Thyroid gland (tissue), 4 donors: ENCODE data around the gene SGPP1. TPM values are rescaled to one million over a fixed set of nuclear protein-coding genes. Genes with fewer than 3 reads are reported as not detected.

ENCODE experiments used
- DNase-seq, 2 donors: peaks; one replicate each; pipeline ENCODE4 v3.0.0-alpha.2; 2019
- H3K27ac ChIP-seq, 3 donors: fragments of 200-600 bp; sonication (generic); 1 replicate in 2 of 3; 2 replicates in 1 of 3; pipeline ENCODE4 v1.5.1; 2016 to 2019; ENCODE audit warnings: mild to moderate bottlenecking in 1 of 3, moderate library complexity in 1 of 3
- H3K27me3 ChIP-seq: fragments of 200-600 bp; sonication (generic); one replicate; pipeline ENCODE4 v1.5.1; 2019
- H3K36me3 ChIP-seq, 2 donors: fragments of 200-600 bp; sonication (generic); one replicate each; pipeline ENCODE4 v1.5.1; 2016 to 2019
- H3K4me1 ChIP-seq, 2 donors: fragments of 200-600 bp; sonication (generic); one replicate each; pipeline ENCODE4 v1.5.1; 2017 to 2019
- H3K4me3 ChIP-seq, 3 donors: fragments of 200-600 bp; sonication (generic); replicated peaks in 1 of 3; 1 replicate in 2 of 3; 2 replicates in 1 of 3; pipeline ENCODE4 v1.5.1; 2016; ENCODE audit warnings: mild to moderate bottlenecking in 1 of 3
- H3K9me3 ChIP-seq: fragments of 200-600 bp; sonication (generic); one replicate; pipeline ENCODE4 v1.5.1; 2017
- CTCF ChIP-seq, 6 experiments: fragments of 200-600 bp in 3 of 6; fragments of 450-650 bp in 3 of 6; sonication (generic) in 3 of 6; IDR thresholded peaks; one replicate each; pipeline ENCODE4 v1.5.1; 2016 to 2019; ENCODE audit warnings: antibody characterized with exemption in 6 of 6, mild to moderate bottlenecking in 2 of 6, inconsistent platforms in 1 of 6, moderate library complexity in 1 of 6
- POLR2A ChIP-seq, 2 donors: fragments of 450-650 bp; IDR thresholded peaks; one replicate each; pipeline ENCODE4 v1.6.1; 2017; ENCODE audit warnings: antibody characterized with exemption in 2 of 2, mild to moderate bottlenecking in 2 of 2, moderate library complexity in 1 of 2
- WGBS, 2 donors: methylation state at CpG; one replicate each; pipeline ENCODE4 v1.1.5; 2017; 5-methylcytosine and 5-hydroxymethylcytosine counted together
- intact Hi-C: fragments of 100-400 bp; cut with DNase I; formaldehyde crosslinking; loops from one replicate; pipeline ENCODE4 v1.15.1; 2023
- total RNA-seq, 4 donors: library from RNA; depleted of rRNA; stranded (reverse); fragments of >200 nt; gene quantifications; one replicate each; pipeline ENCODE4 v1.2.3, GENCODE V29; 2016

The SGPP1 gene
- total RNA-seq, 4 donors from 2014 or later = 19.2 to 38.1 (median 25.7) TPM

GRCh38 chr14:63677891-63678379, 49.9 kb downstream of the SGPP1 start:
- H3K9me3 ChIP-seq = no peaks in the 10 kb centered on the region
- H3K36me3 ChIP-seq = no peaks in the 10 kb centered on the region
- no peak for TF ChIP-seq POLR2A (IDR thresholded peaks at IDR 0.05)
- TF ChIP-seq CTCF (IDR thresholded peaks at IDR 0.05) = no peak
- H3K4me1 ChIP-seq = no peaks in the 10 kb centered on the region
- no peaks in the 10 kb centered on the region for H3K27me3 ChIP-seq
- no peak overlapping the region for H3K27ac ChIP-seq
- DNase-seq = no peak
- WGBS, 2 donors = 89 to 91% methylated on average over 3 of the region's 3 CpGs
- no peak overlapping the region for H3K4me3 ChIP-seq
- intact Hi-C loops = no loop called here

GRCh38 chr14:63676615-63677014, 51.2 kb downstream of the SGPP1 start:
- 97 to 98% methylated on average over 3 of the region's 3 CpGs for WGBS, 2 donors
- no peaks in the 10 kb centered on the region for H3K36me3 ChIP-seq
- intact Hi-C loops = no loop called here
- H3K4me3 ChIP-seq = no peak overlapping the region
- H3K27me3 ChIP-seq = no peaks in the 10 kb centered on the region
- H3K27ac ChIP-seq = no peak overlapping the region
- H3K4me1 ChIP-seq = peaks cover 0 to 3% of the 10 kb centered on the region in 2 donors
- DNase-seq = no peak
- no peaks in the 10 kb centered on the region for H3K9me3 ChIP-seq
- TF ChIP-seq CTCF (IDR thresholded peaks at IDR 0.05) (no peak), POLR2A (IDR thresholded peaks at IDR 0.05) (no peak)

GRCh38 chr14:63673886-63674497, 53.9 kb downstream of the SGPP1 start:
- H3K36me3 ChIP-seq = no peaks in the 10 kb centered on the region
- H3K27ac ChIP-seq = no peak overlapping the region
- peaks cover 0 to 3% of the 10 kb centered on the region in 2 donors for H3K4me1 ChIP-seq
- no peak overlapping the region for H3K4me3 ChIP-seq
- DNase-seq = no peak
- TF ChIP-seq POLR2A (IDR thresholded peaks at IDR 0.05) (no peak), CTCF (IDR thresholded peaks at IDR 0.05) (no peak)
- H3K9me3 ChIP-seq = no peaks in the 10 kb centered on the region
- intact Hi-C loops = no loop called here
- WGBS, 2 donors = 77% methylated on average over 7 of the region's 7 CpGs
- no peaks in the 10 kb centered on the region for H3K27me3 ChIP-seq

GRCh38 chr14:63673255-63673654, 54.6 kb downstream of the SGPP1 start:
- WGBS, 2 donors = 85 to 87% methylated on average over 5 of the region's 5 CpGs
- H3K4me1 ChIP-seq = peaks cover 0 to 3% of the 10 kb centered on the region in 2 donors
- no peaks in the 10 kb centered on the region for H3K9me3 ChIP-seq
- H3K4me3 ChIP-seq = no peak overlapping the region
- no peaks in the 10 kb centered on the region for H3K36me3 ChIP-seq
- no peak for DNase-seq
- H3K27ac ChIP-seq = no peak overlapping the region
- intact Hi-C loops = no loop called here
- no peak for TF ChIP-seq CTCF (IDR thresholded peaks at IDR 0.05)
- no peak for TF ChIP-seq POLR2A (IDR thresholded peaks at IDR 0.05)
- no peaks in the 10 kb centered on the region for H3K27me3 ChIP-seq

GRCh38 chr14:63672417-63673180, 55.3 kb downstream of the SGPP1 start:
- Histone ChIP-seq H3K27ac (no peak overlapping the region), H3K4me3 (no peak overlapping the region), H3K4me1 (peaks cover 0 to 3% of the 10 kb centered on the region in 2 donors), H3K9me3 (no peaks in the 10 kb centered on the region), H3K27me3 (no peaks in the 10 kb centered on the region), H3K36me3 (no peaks in the 10 kb centered on the region)
- WGBS, 2 donors = 55 to 57% methylated on average over 7 of the region's 7 CpGs
- TF ChIP-seq POLR2A (IDR thresholded peaks at IDR 0.05) = no peak
- TF ChIP-seq CTCF (IDR thresholded peaks at IDR 0.05) = no peak
- DNase-seq = no peak
- intact Hi-C loops = no loop called here
